SK-N-SH treated with all-trans-retinoic acid at 6 μM for 48 hours (cell line): Measurements from ENCODE around the gene METTL27.
A peak's percentile ranks its signal among the peaks of the same experiment; 100 is the strongest.

ENCODE experiments used
- ATAC-seq: fragments of 200-7000 bp; cut with Tn5 transposase; 3 replicates; pipeline ENCODE4 v1.9.1; 2020; ENCODE audit warnings: mild to moderate bottlenecking, moderate library complexity
- ARNTL ChIP-seq: fragments of 450-650 bp; formaldehyde crosslinking; IDR thresholded peaks from 2 replicates; pipeline ENCODE4 v1.5.0; 2020; ENCODE audit warnings: low read depth, mild to moderate bottlenecking, moderate library complexity, borderline replicate concordance
- BACH2 ChIP-seq: fragments of 250-450 bp; sonication (Bioruptor Pico); IDR thresholded peaks from 2 replicates; pipeline ENCODE4 v1.9.0; 2021; ENCODE audit warnings: mild to moderate bottlenecking, borderline replicate concordance
- CREB5 ChIP-seq: fragments of 250-450 bp; sonication (Bioruptor Pico); IDR thresholded peaks from 2 replicates; pipeline ENCODE4 v1.5.1; 2020; ENCODE audit warnings: low read depth, mild to moderate bottlenecking, moderate library complexity
- CSDC2 ChIP-seq: fragments of 250-450 bp; sonication (Bioruptor Pico); IDR thresholded peaks from 2 replicates; pipeline ENCODE4 v1.5.0; 2020; ENCODE audit warnings: mild to moderate bottlenecking, moderate library complexity
- CSRNP3 ChIP-seq: fragments of 250-450 bp; sonication (Bioruptor Pico); IDR thresholded peaks from 2 replicates; pipeline ENCODE4 v1.5.1; 2021; ENCODE audit warnings: mild to moderate bottlenecking, moderate library complexity
- ESRRG ChIP-seq: fragments of 250-450 bp; sonication (Bioruptor Pico); IDR thresholded peaks from 2 replicates; pipeline ENCODE4 v1.6.1; 2021; ENCODE audit warnings: mild to moderate bottlenecking
- ISL1 ChIP-seq: fragments of 250-450 bp; sonication (Bioruptor Pico); IDR thresholded peaks from 2 replicates; pipeline ENCODE4 v2.1.2; 2022; ENCODE audit warnings: mild to moderate bottlenecking, moderate library complexity
- OSR1 ChIP-seq: fragments of 250-450 bp; sonication (Bioruptor Pico); IDR thresholded peaks from 2 replicates; pipeline ENCODE4 v1.8.0; 2022; ENCODE audit warnings: moderate library complexity, mild to moderate bottlenecking, inconsistent platforms
- PPARA ChIP-seq: fragments of 250-450 bp; sonication (Bioruptor Pico); IDR thresholded peaks from 2 replicates; pipeline ENCODE4 v1.5.0; 2020; ENCODE audit warnings: mild to moderate bottlenecking, borderline replicate concordance
- RARB ChIP-seq: fragments of 250-450 bp; sonication (Bioruptor Pico); IDR thresholded peaks from 2 replicates; pipeline ENCODE4 v1.8.0; 2021; ENCODE audit warnings: mild to moderate bottlenecking, moderate library complexity
- SNAI2 ChIP-seq: fragments of 250-450 bp; sonication (Bioruptor Pico); IDR thresholded peaks from 2 replicates; pipeline ENCODE4 v1.5.0; 2020; ENCODE audit warnings: mild to moderate bottlenecking, moderate library complexity
- TOX ChIP-seq: fragments of 250-450 bp; sonication (Bioruptor Pico); IDR thresholded peaks from 2 replicates; pipeline ENCODE4 v1.8.0; 2021; ENCODE audit warnings: mild to moderate bottlenecking, moderate library complexity, borderline replicate concordance
- TSHZ2 ChIP-seq: fragments of 250-450 bp; sonication (Bioruptor Pico); IDR thresholded peaks from 2 replicates; pipeline ENCODE4 v1.5.0; 2020; ENCODE audit warnings: mild to moderate bottlenecking, moderate library complexity
- ZC3H10 ChIP-seq: fragments of 250-450 bp; sonication (Bioruptor Pico); IDR thresholded peaks from 2 replicates; pipeline ENCODE4 v1.5.1; 2021; ENCODE audit warnings: mild to moderate bottlenecking, moderate library complexity
- ZFP3 ChIP-seq: fragments of 250-450 bp; sonication (Bioruptor Pico); IDR thresholded peaks from 2 replicates; pipeline ENCODE4 v1.5.0; 2020; ENCODE audit warnings: mild to moderate bottlenecking, moderate library complexity
- ZFP30 ChIP-seq: fragments of 450-650 bp; formaldehyde crosslinking; IDR thresholded peaks from 2 replicates; pipeline ENCODE4 v1.5.0; 2022; ENCODE audit warnings: mild to moderate bottlenecking, moderate library complexity
- ZNF565 ChIP-seq: fragments of 450-650 bp; formaldehyde crosslinking; conservative IDR thresholded peaks from 2 replicates; pipeline ENCODE4 v1.5.0; 2020; ENCODE audit warnings: low read depth, mild to moderate bottlenecking, moderate library complexity
- ZNF70 ChIP-seq: fragments of 450-650 bp; formaldehyde crosslinking; IDR thresholded peaks from 2 replicates; pipeline ENCODE4 v1.5.0; 2020; ENCODE audit warnings: mild to moderate bottlenecking, moderate library complexity
- TF ChIP-seq, protein P1 (sequence below): fragments of 250-450 bp; sonication (Bioruptor Pico); IDR thresholded peaks from 2 replicates; pipeline ENCODE4 v1.8.0; 2020; ENCODE audit warnings: mild to moderate bottlenecking, moderate library complexity, borderline replicate concordance
- TF ChIP-seq, protein P2 (sequence below): fragments of 250-450 bp; sonication (Bioruptor Pico); IDR thresholded peaks from 2 replicates; pipeline ENCODE4 v1.8.0; 2021; ENCODE audit warnings: low read depth, mild to moderate bottlenecking, moderate library complexity, borderline replicate concordance

METTL27 gene

GRCh38 chr7:73881352-73882046, 39.2 kb upstream of the METTL27 start:
- ATAC-seq = no peak; the same call in none of the 3 replicates
- TF ChIP-seq ZFP30 (CRISPR knock-in tag) = no peak
- 0 out of 2 replicates have a peak, but pooled peaks have one; percentile 1 for TF ChIP-seq ISL1
- no peak for TF ChIP-seq CSDC2 (CRISPR knock-in tag)
- TF ChIP-seq, protein P1, sequence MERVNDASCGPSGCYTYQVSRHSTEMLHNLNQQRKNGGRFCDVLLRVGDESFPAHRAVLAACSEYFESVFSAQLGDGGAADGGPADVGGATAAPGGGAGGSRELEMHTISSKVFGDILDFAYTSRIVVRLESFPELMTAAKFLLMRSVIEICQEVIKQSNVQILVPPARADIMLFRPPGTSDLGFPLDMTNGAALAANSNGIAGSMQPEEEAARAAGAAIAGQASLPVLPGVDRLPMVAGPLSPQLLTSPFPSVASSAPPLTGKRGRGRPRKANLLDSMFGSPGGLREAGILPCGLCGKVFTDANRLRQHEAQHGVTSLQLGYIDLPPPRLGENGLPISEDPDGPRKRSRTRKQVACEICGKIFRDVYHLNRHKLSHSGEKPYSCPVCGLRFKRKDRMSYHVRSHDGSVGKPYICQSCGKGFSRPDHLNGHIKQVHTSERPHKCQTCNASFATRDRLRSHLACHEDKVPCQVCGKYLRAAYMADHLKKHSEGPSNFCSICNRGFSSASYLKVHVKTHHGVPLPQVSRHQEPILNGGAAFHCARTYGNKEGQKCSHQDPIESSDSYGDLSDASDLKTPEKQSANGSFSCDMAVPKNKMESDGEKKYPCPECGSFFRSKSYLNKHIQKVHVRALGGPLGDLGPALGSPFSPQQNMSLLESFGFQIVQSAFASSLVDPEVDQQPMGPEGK (CRISPR knock-in tag) = no peak
- TF ChIP-seq ARNTL (CRISPR knock-in tag) = no peak
- TF ChIP-seq, all 23 proteins: peak for 1

DNA sequence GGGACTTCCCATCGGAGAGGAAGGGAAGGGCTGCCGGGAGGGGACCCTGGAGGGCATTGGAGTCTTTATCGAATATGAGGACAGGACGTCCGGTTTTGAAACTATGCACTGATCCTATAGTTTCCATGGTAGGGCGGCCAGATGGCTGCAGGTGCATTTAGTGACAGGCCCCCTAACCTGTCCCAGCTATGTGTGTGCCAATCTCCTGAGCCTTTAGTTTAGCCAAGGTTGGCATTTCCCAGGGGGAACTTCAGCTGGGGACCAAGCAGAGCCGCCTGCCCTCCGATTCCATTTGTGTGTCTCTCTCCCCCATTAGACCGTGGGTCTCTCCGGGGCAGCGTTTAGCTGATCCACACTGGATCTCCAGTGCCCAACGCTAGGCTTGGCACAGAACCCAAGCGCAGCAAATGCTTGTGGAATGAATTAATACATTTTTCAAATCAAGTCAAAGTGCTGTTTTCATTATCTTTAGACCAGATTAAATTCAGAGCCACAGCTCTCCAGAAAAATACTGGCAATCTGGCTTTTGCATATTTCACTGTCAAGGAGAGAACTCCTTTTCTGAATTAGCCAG, 38.5 kb upstream of the METTL27 start:
- peak; percentile 61 for ATAC-seq
- TF ChIP-seq ZNF565 (CRISPR knock-in tag) (no peak), BACH2 (CRISPR knock-in tag) (no peak), CREB5 (CRISPR knock-in tag) (no peak), TOX (no peak), ISL1 (peak; percentile 28; the same call in 1 of the 2 replicates)
- TF ChIP-seq, protein P1 (CRISPR knock-in tag) = no peak
- TF ChIP-seq, all 23 proteins: peak for 1

- TF ChIP-seq CSRNP3 (CRISPR knock-in tag) = no peak
- TF ChIP-seq ZC3H10 = no peak
- no peak for TF ChIP-seq ZFP30 (CRISPR knock-in tag)
- no peak for TF ChIP-seq RARB (CRISPR knock-in tag)
- no peak for TF ChIP-seq ZFP3 (CRISPR knock-in tag)
- TF ChIP-seq, protein P1 (CRISPR knock-in tag) = no peak
- TF ChIP-seq SNAI2 (CRISPR knock-in tag) = no peak
- no peak for TF ChIP-seq PPARA (CRISPR knock-in tag)
- TF ChIP-seq OSR1 (CRISPR knock-in tag) = no peak
- TF ChIP-seq, protein P2, sequence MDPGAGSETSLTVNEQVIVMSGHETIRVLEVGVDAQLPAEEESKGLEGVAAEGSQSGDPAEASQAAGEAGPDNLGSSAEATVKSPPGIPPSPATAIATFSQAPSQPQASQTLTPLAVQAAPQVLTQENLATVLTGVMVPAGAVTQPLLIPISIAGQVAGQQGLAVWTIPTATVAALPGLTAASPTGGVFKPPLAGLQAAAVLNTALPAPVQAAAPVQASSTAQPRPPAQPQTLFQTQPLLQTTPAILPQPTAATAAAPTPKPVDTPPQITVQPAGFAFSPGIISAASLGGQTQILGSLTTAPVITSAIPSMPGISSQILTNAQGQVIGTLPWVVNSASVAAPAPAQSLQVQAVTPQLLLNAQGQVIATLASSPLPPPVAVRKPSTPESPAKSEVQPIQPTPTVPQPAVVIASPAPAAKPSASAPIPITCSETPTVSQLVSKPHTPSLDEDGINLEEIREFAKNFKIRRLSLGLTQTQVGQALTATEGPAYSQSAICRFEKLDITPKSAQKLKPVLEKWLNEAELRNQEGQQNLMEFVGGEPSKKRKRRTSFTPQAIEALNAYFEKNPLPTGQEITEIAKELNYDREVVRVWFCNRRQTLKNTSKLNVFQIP (CRISPR knock-in tag) = no peak
- no peak for TF ChIP-seq ESRRG (CRISPR knock-in tag)
- TF ChIP-seq CSDC2 (CRISPR knock-in tag) = no peak
- TF ChIP-seq ZNF70 (CRISPR knock-in tag) = no peak
- no peak for TF ChIP-seq TOX
- no peak for TF ChIP-seq TSHZ2 (CRISPR knock-in tag)
- ATAC-seq = peak; percentile 28
Measured at GRCh38 chr7:73879977-73880681, 37.8 kb upstream of the METTL27 start.
